Stimulated activated CD4-positive, alpha-beta T cell treated with anti-CD3 and anti-CD28 coated beads, TNF-alpha, amount 100 ng/mL, for 1 hour (primary cell): ENCODE measurements around the gene IARS1.

ENCODE experiments used
- DNase-seq, 3 donors: peaks; one replicate each; pipeline ENCODE4 v3.0.0-alpha.2; 2020; ENCODE audit warnings: low read depth in 3 of 3, low spot score in 1 of 3

The IARS1 gene

DNA sequence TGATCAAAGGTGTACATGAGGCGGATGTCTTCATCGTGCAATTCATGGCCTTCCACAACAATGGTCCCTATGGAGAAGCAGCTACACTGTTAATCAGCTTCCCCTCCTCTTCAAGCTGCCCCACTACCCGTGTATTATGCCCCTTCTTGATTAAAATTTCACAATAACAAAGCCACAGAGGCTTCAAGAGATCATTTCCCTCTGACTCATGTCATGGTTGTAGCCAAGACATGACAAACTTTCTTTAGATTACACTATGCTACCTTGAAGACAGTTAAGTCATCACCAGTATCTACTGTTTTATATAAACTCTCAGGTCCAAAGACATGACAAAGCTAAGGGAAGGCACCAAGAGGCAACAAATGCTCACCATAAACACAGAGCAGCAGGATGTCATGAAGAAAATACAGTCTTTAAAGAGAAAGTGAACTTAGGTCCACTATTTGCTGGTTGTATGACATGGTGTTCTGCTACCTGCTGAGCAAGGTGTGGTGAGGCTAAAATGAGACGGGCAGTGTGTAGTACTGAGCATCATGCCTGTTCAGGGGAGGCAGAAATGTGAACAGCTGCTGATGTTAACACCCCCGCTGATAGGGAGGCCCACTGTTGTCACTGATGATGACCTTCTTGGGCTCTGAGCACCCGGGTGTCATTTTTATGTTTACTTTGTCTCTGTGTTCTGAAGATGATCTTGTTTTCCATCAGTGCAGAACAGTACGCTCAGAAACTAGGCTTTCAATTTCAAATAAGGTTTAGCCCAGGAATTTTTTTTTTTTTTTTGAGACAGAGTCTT, 48.3 kb downstream of the IARS1 start:
- DNase-seq: no peak
